Large intestine (tissue), 3 donors: ENCODE results near the gene FOXP1. TPM values are rescaled to one million over a fixed set of nuclear protein-coding genes. Genes with fewer than 3 reads are reported as not detected.
A peak's percentile ranks its signal among the peaks of the same experiment; 100 is the strongest.

Source experiments
- DNase-seq, 2 donors: peaks; one replicate each; pipeline versions ENCODE4 v3.0.0 to v3.0.0-alpha.2; 2013
- H3K27ac ChIP-seq: one replicate; pipeline ENCODE4 v1.5.1; 2013; ENCODE audit warnings: low read length
- H3K27me3 ChIP-seq: 2 replicates; pipeline ENCODE4 v1.6.1; 2013; ENCODE audit warnings: low read length; ENCODE audit not compliant: control insufficient read depth, insufficient read depth
- H3K36me3 ChIP-seq: 2 replicates; pipeline ENCODE4 v1.6.1; 2013; ENCODE audit warnings: low read length; ENCODE audit not compliant: control insufficient read depth, insufficient read depth
- H3K4me1 ChIP-seq: one replicate; pipeline ENCODE4 v1.6.1; 2013; ENCODE audit warnings: low read length; ENCODE audit not compliant: control insufficient read depth, insufficient read depth
- H3K4me3 ChIP-seq: one replicate; pipeline ENCODE4 v1.5.1; 2013; ENCODE audit warnings: low read length
- H3K9me3 ChIP-seq: one replicate; pipeline ENCODE4 v1.6.1; 2013; ENCODE audit warnings: mild to moderate bottlenecking, low read depth, low read length, moderate library complexity; ENCODE audit not compliant: control insufficient read depth
- WGBS: methylation state at CpG from one replicate; pipeline ENCODE4 v1.1.5; 2013; ENCODE audit warnings: low lambda C conversion rate; ENCODE audit not compliant: insufficient coverage; 5-methylcytosine and 5-hydroxymethylcytosine counted together
- polyA plus RNA-seq: library from polyadenylated mRNA; unstranded; fragments of 120-200 nt; gene quantifications from one replicate; pipeline ENCODE4 v1.2.1, GENCODE V29; 2013

FOXP1 gene
- polyA plus RNA-seq, 1 donor, result 64.1 TPM

DNA sequence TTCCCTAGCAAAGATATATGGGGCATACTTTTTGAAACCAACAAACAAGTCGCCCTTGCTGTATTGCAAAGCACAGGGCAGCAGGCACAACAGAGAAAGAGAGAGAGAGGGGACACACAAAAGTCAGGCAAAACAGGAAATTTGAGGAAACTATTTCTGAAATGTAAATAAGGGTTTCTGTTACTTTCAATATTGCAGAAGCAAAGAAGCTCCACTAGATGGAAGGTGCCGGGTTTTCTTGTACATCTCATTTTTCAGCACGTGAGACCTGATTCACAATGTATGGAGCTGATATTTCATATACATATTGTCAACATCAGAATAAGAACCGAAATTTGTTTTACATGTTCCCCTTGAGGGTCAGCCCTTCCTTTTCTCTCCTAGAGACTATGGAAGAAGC, 127.4 kb downstream of the FOXP1 start:
- DNase-seq, result no peak
- H3K36me3 ChIP-seq, result no peaks in the 10 kb centered on the region
- WGBS, result 75% methylated on average over 1 of the region's 4 CpGs
- H3K27ac ChIP-seq, result no peak overlapping the region
- no peaks in the 10 kb centered on the region for H3K27me3 ChIP-seq
- no peak overlapping the region for H3K4me3 ChIP-seq
- H3K4me1 ChIP-seq, result peaks cover 29% of the 10 kb centered on the region
- H3K9me3 ChIP-seq, result no peaks in the 10 kb centered on the region

GRCh38 chr3:71454512-71455403, 128.8 kb downstream of the FOXP1 start:
- DNase-seq, result no peak
- Histone ChIP-seq H3K27ac (no peak overlapping the region), H3K9me3 (no peaks in the 10 kb centered on the region), H3K4me1 (peaks cover 38% of the 10 kb centered on the region), H3K4me3 (no peak overlapping the region), H3K27me3 (no peaks in the 10 kb centered on the region), H3K36me3 (no peaks in the 10 kb centered on the region)
- WGBS, result 33% methylated on average over 1 of the region's 15 CpGs

- Histone ChIP-seq H3K27ac (peak overlapping the region; percentile 9), H3K4me3 (no peak overlapping the region), H3K36me3 (no peaks in the 10 kb centered on the region), H3K9me3 (no peaks in the 10 kb centered on the region), H3K4me1 (peaks cover 45% of the 10 kb centered on the region), H3K27me3 (no peaks in the 10 kb centered on the region)
- WGBS, result no CpG with 5 or more reads among the region's 10 CpGs
- DNase-seq, result peak in 1 of 2 donors; percentile 48
Observed at GRCh38 chr3:71453822-71454511, 129.6 kb downstream of the FOXP1 start.

DNA sequence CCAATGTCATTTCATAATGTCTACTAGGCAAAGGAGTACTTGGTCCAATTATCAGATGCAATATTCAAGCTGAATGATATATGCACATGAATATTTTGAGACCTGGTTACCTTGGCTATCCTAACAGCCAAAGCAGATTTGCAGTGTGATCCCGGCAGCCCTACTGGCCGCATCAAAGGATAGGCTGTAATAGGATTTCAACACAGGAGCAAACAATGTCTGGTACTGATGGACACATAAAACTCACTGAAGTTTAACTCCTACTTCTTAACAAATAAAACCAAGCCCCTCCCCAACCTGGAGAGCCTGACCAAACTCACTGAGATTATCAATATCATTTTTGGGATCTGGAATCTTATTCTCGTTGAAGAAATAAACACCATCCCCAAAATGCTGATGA, 130.2 kb downstream of the FOXP1 start:
- no peak for DNase-seq
- H3K4me3 ChIP-seq, result no peak overlapping the region
- no peaks in the 10 kb centered on the region for H3K27me3 ChIP-seq
- peak overlapping the region; percentile 9 for H3K27ac ChIP-seq
- no peaks in the 10 kb centered on the region for H3K36me3 ChIP-seq
- H3K4me1 ChIP-seq, result peaks cover 51% of the 10 kb centered on the region
- no peaks in the 10 kb centered on the region for H3K9me3 ChIP-seq
- 20% methylated on average over 1 of the region's 3 CpGs for WGBS

- Histone ChIP-seq H3K4me1 (peaks cover 55% of the 10 kb centered on the region), H3K27ac (peak overlapping the region; percentile 83), H3K9me3 (no peaks in the 10 kb centered on the region), H3K36me3 (no peaks in the 10 kb centered on the region), H3K4me3 (no peak overlapping the region), H3K27me3 (no peaks in the 10 kb centered on the region)
- no peak for DNase-seq
- 40% methylated on average over 2 of the region's 5 CpGs for WGBS
Observed at GRCh38 chr3:71451812-71452211, 131.7 kb downstream of the FOXP1 start.

GRCh38 chr3:71451060-71451459, 132.5 kb downstream of the FOXP1 start:
- no peaks in the 10 kb centered on the region for H3K36me3 ChIP-seq
- H3K4me1 ChIP-seq, result peaks cover 52% of the 10 kb centered on the region
- no peaks in the 10 kb centered on the region for H3K9me3 ChIP-seq
- peak overlapping the region; percentile 83 for H3K27ac ChIP-seq
- H3K27me3 ChIP-seq, result no peaks in the 10 kb centered on the region
- peak in 1 of 2 donors; percentile 67 for DNase-seq
- no peak overlapping the region for H3K4me3 ChIP-seq
- 33% methylated on average over 2 of the region's 4 CpGs for WGBS

DNA sequence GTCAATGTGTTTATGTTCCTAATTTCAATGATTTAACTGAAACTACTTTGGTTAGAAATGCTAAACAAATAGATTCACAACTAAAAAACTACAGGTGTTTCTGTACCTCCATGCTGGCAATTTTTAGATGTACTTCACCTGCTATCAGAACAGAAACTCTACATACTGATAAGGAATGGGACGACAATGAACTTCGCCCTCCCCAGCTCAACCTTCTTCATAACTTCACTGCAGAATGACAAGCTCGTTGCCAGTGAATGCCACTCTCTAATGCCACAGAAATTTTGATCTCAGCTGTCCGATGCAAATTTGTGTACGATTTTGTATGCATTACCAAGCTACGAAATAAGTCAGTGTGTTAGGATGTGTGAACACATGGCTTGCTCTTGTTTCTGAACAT, 133.4 kb downstream of the FOXP1 start:
- 60% methylated on average over 1 of the region's 6 CpGs for WGBS
- H3K4me3 ChIP-seq, result no peak overlapping the region
- peak; percentile 63 to 84 for DNase-seq
- peak overlapping the region; percentile 83 for H3K27ac ChIP-seq
- H3K9me3 ChIP-seq, result no peaks in the 10 kb centered on the region
- peaks cover 52% of the 10 kb centered on the region for H3K4me1 ChIP-seq
- H3K36me3 ChIP-seq, result no peaks in the 10 kb centered on the region
- H3K27me3 ChIP-seq, result no peaks in the 10 kb centered on the region

DNA sequence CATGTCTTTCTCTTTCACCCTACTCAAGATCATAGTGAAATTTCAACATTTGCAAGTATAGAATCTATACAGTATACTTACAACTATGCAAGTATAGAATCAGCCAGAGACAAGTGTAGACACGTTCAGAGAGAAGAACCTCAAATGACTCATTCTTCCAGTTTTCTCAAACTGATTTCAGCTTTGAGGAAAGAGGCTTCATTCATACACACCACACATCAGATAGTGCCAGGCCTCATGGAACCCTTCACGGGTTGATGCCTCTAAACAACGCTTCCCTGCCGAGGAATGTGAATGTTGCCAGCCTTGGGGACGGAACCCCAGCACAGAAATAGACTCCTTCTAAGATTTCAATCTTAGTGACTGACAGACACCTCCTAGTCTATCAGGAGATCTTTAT, 135.7 kb downstream of the FOXP1 start:
- H3K27ac ChIP-seq, result no peak overlapping the region

DNA sequence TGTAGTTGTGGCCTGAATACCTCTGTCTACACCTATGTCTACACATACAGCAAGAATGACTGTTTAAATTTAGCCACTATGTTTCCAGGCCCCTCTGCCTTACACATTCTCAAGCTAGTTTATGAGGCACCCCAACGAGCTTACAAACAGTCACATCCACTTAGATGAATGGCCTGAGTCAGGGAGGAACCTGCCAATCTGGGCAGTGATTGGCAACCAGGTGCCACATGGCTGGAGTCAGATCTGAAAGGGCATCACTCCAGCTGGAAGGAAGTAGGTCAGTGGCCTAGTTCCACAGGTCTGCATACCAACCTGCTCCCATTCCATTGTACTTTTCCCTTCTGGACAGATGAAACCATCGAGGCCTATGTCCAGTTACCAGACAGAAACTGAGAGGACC, 136.3 kb downstream of the FOXP1 start:
- Histone ChIP-seq H3K4me1 (peaks cover 37% of the 10 kb centered on the region), H3K9me3 (no peaks in the 10 kb centered on the region)

More for the DNA sequence above, 135.7 kb downstream of the FOXP1 start:
- H3K27me3 ChIP-seq, result no peaks in the 10 kb centered on the region
- no peak for DNase-seq
- WGBS, result no CpG with 5 or more reads among the region's 5 CpGs
- H3K4me3 ChIP-seq, result no peak overlapping the region
- H3K4me1 ChIP-seq, result peaks cover 40% of the 10 kb centered on the region
- no peaks in the 10 kb centered on the region for H3K36me3 ChIP-seq
- no peaks in the 10 kb centered on the region for H3K9me3 ChIP-seq

DNA sequence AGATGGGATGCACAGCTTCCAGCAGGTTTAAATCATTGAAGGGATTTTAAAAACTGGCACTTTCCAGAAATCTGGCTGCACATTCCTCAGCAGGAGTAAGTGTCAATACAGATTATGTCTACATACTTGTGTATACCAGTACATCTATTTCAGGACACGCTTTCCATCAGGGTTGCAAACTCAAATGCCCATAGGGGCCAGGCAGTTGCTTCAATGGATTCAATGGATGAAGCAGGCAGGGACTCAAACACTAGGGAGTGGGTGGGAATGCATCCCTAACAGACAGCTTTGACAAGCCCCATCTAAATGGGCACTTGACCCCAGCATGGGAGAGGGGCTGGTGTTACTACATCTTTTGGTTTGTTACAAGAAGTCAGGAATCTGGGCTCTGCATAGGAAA, 136.8 kb downstream of the FOXP1 start:
- no CpG with 5 or more reads among the region's 1 CpG for WGBS
- H3K27ac ChIP-seq, result no peak overlapping the region

More for the DNA sequence above, 136.3 kb downstream of the FOXP1 start:
- Histone ChIP-seq H3K36me3 (no peaks in the 10 kb centered on the region), H3K27ac (no peak overlapping the region), H3K4me3 (no peak overlapping the region), H3K27me3 (no peaks in the 10 kb centered on the region)
- DNase-seq, result no peak
- WGBS, result no CpG with 5 or more reads among the region's 2 CpGs

More for the DNA sequence above, 136.8 kb downstream of the FOXP1 start:
- Histone ChIP-seq H3K27me3 (no peaks in the 10 kb centered on the region), H3K36me3 (no peaks in the 10 kb centered on the region), H3K9me3 (no peaks in the 10 kb centered on the region), H3K4me3 (no peak overlapping the region), H3K4me1 (peaks cover 32% of the 10 kb centered on the region)
- no peak for DNase-seq
